KMS-11 (cell line): ENCODE data around the gene RAB26.

ENCODE experiments used
- H2AFZ ChIP-seq: fragments of 200-600 bp; sonication (generic); 2 replicates; pipeline ENCODE4 v1.6.1; 2016; ENCODE audit warnings: antibody characterized with exemption, mixed run types, low read depth
- H3K27ac ChIP-seq: fragments of 200-600 bp; sonication (generic); 2 replicates; pipeline ENCODE4 v1.6.1; 2016; ENCODE audit warnings: mild to moderate bottlenecking, mixed run types
- H3K27me3 ChIP-seq: fragments of 200-600 bp; sonication (generic); 2 replicates; pipeline ENCODE4 v1.6.1; 2017; ENCODE audit warnings: mild to moderate bottlenecking, low read depth, mixed run types, moderate library complexity; ENCODE audit not compliant: insufficient read depth
- H3K36me3 ChIP-seq: fragments of 200-600 bp; sonication (generic); 2 replicates; pipeline ENCODE4 v1.6.1; 2017; ENCODE audit warnings: mild to moderate bottlenecking, mixed run types; ENCODE audit not compliant: insufficient read depth
- H3K4me1 ChIP-seq: fragments of 200-600 bp; sonication (generic); 2 replicates; pipeline ENCODE4 v1.6.1; 2016; ENCODE audit warnings: mild to moderate bottlenecking, low read depth, mixed run types; ENCODE audit not compliant: poor library complexity, severe bottlenecking
- H3K4me2 ChIP-seq: fragments of 200-600 bp; sonication (generic); 2 replicates; pipeline ENCODE4 v1.7.0; 2016; ENCODE audit warnings: mild to moderate bottlenecking, mixed run types
- H3K4me3 ChIP-seq: fragments of 200-600 bp; sonication (generic); IDR thresholded peaks from 2 replicates; pipeline ENCODE4 v1.6.1; 2017; ENCODE audit warnings: low read depth, low read length, mixed read lengths; ENCODE audit not compliant: insufficient read depth
- H3K79me2 ChIP-seq: fragments of 200-600 bp; sonication (generic); 2 replicates; pipeline ENCODE4 v1.6.1; 2016; ENCODE audit warnings: low read depth, mixed run types; ENCODE audit not compliant: insufficient read depth
- H3K9ac ChIP-seq: fragments of 200-600 bp; sonication (generic); 2 replicates; pipeline ENCODE4 v1.6.1; 2016; ENCODE audit warnings: mild to moderate bottlenecking, mixed run types
- H4K20me1 ChIP-seq: fragments of 200-600 bp; sonication (generic); 2 replicates; pipeline ENCODE4 v1.6.1; 2016; ENCODE audit warnings: mild to moderate bottlenecking, mixed run types; ENCODE audit not compliant: insufficient read depth
- CTCF ChIP-seq: fragments of 200-600 bp; sonication (generic); conservative IDR thresholded peaks from 2 replicates; pipeline ENCODE4 v1.6.1; 2017; ENCODE audit warnings: low read depth, mild to moderate bottlenecking, antibody characterized with exemption, low read length, moderate library complexity, mixed read lengths

RAB26 gene

GRCh38 chr16:2196162-2196980 lies 47.9 kb downstream of the RAB26 start, which contains the start of gene CASKIN1:
TSS of gene CASKIN1 (minus strand) at chr16:2196605. CDS start at chr16:2196432, 173 bp downstream.
- H3K4me2 ChIP-seq: peak within 1 kb of the TSS; percentile 29
- no peaks in the 10 kb centered on the region for H4K20me1 ChIP-seq
- no peak within 1 kb of the TSS for H3K27ac ChIP-seq
- H3K36me3 ChIP-seq: no peaks in the 10 kb centered on the region
- TF ChIP-seq CTCF: no peak
- no peak within 1 kb of the TSS for H3K9ac ChIP-seq
- peaks cover 82% of the 10 kb centered on the region for H3K27me3 ChIP-seq
- no peak within 1 kb of the TSS for H3K4me3 ChIP-seq
- H2AFZ ChIP-seq: no peak within 1 kb of the TSS
- H3K4me1 ChIP-seq: no peaks in the 10 kb centered on the region
- H3K79me2 ChIP-seq: no peaks in the 10 kb centered on the region

- Histone ChIP-seq H3K79me2 (no peaks in the 10 kb centered on the region), H3K4me1 (no peaks in the 10 kb centered on the region), H3K36me3 (no peaks in the 10 kb centered on the region), H3K4me2 (no peak overlapping the region), H2AFZ (no peak overlapping the region), H3K4me3 (no peak overlapping the region), H3K27me3 (peaks cover 80% of the 10 kb centered on the region), H3K27ac (no peak overlapping the region), H4K20me1 (no peaks in the 10 kb centered on the region), H3K9ac (no peak overlapping the region)
- TF ChIP-seq CTCF: no peak
Measured at GRCh38 chr16:2196981-2197511, 48.6 kb downstream of the RAB26 start.

GRCh38 chr16:2197765-2198164 lies 49.3 kb downstream of the RAB26 start:
- no peak for TF ChIP-seq CTCF
- Histone ChIP-seq H3K27me3 (peaks cover 82% of the 10 kb centered on the region), H4K20me1 (no peaks in the 10 kb centered on the region)

GRCh38 chr16:2198283-2198682 lies 49.9 kb downstream of the RAB26 start:
- no peak for TF ChIP-seq CTCF
- Histone ChIP-seq H3K27me3 (peaks cover 77% of the 10 kb centered on the region), H3K4me3 (no peak overlapping the region)

More at GRCh38 chr16:2197765-2198164, 49.3 kb downstream of the RAB26 start:
- no peak overlapping the region for H2AFZ ChIP-seq
- no peak overlapping the region for H3K27ac ChIP-seq
- no peak overlapping the region for H3K4me3 ChIP-seq
- H3K79me2 ChIP-seq: no peaks in the 10 kb centered on the region
- no peaks in the 10 kb centered on the region for H3K36me3 ChIP-seq
- no peak overlapping the region for H3K4me2 ChIP-seq
- H3K4me1 ChIP-seq: no peaks in the 10 kb centered on the region
- no peak overlapping the region for H3K9ac ChIP-seq

More at GRCh38 chr16:2198283-2198682, 49.9 kb downstream of the RAB26 start:
- Histone ChIP-seq H3K79me2 (no peaks in the 10 kb centered on the region), H3K27ac (no peak overlapping the region), H2AFZ (no peak overlapping the region), H3K36me3 (no peaks in the 10 kb centered on the region), H4K20me1 (no peaks in the 10 kb centered on the region), H3K9ac (no peak overlapping the region), H3K4me2 (no peak overlapping the region), H3K4me1 (no peaks in the 10 kb centered on the region)
